Measurements from ENCODE around the gene LINC01488. TPM values are rescaled to one million over a fixed set of nuclear protein-coding genes. Genes with fewer than 3 reads are reported as not detected.

LINC01488 gene
- total RNA-seq, 1 experiment from 2014 or later = not detected

- no peak for DNase-seq
- Histone ChIP-seq H3K4me2 (no peak overlapping the region), H2AFZ (no peak overlapping the region), H3K9me2 (ENCODE audit: insufficient read depth) (no peaks in the 10 kb centered on the region), H3F3A (ENCODE audit: insufficient read depth, low read depth) (no peaks in the 10 kb centered on the region), H3K9me3 (ENCODE audit: insufficient read depth, low read depth) (no peaks in the 10 kb centered on the region), H3K27ac (no peak overlapping the region), H3K27me3 (ENCODE audit: insufficient read depth, low read depth) (no peaks in the 10 kb centered on the region), H3K4me3 (no peak overlapping the region), H3K4me1 (replicated peaks; ENCODE audit: insufficient read depth) (no peaks in the 10 kb centered on the region), H3K36me3 (ENCODE audit: low read depth) (no peaks in the 10 kb centered on the region), H3K79me2 (ENCODE audit: low read depth) (no peaks in the 10 kb centered on the region), H4K20me1 (ENCODE audit: insufficient read depth) (no peaks in the 10 kb centered on the region)
- BruUV-seq (replicated peaks) = no TSS peak
- CTCF ChIA-PET = no interaction called here
- POLR2A ChIA-PET (ENCODE audit: unreplicated experiment) = no interaction called here
- no peak for TF ChIP-seq EZH2 (IDR thresholded peaks at IDR 0.05; ENCODE audit: low read depth)
- no peak for TF ChIP-seq CTCF (conservative IDR thresholded peaks at IDR 0.05)
- intact Hi-C loops (cut with micrococcal nuclease; ENCODE audit: unreplicated experiment) = no loop called here
Measured at GRCh38 chr11:69472541-69473275, 8.8 kb upstream of the LINC01488 start.

GRCh38 chr11:69473276-69473845 is 8.1 kb upstream of the LINC01488 start:
- TF ChIP-seq CTCF (conservative IDR thresholded peaks at IDR 0.05) (no peak), EZH2 (IDR thresholded peaks at IDR 0.05; ENCODE audit: low read depth) (no peak)
- Histone ChIP-seq H3K27me3 (ENCODE audit: insufficient read depth, low read depth) (no peaks in the 10 kb centered on the region), H3K9me2 (ENCODE audit: insufficient read depth) (no peaks in the 10 kb centered on the region), H3K9me3 (ENCODE audit: insufficient read depth, low read depth) (no peaks in the 10 kb centered on the region), H3K36me3 (ENCODE audit: low read depth) (no peaks in the 10 kb centered on the region), H3K4me1 (replicated peaks; ENCODE audit: insufficient read depth) (no peaks in the 10 kb centered on the region), H3K4me3 (no peak overlapping the region), H2AFZ (no peak overlapping the region), H3F3A (ENCODE audit: insufficient read depth, low read depth) (no peaks in the 10 kb centered on the region), H3K79me2 (ENCODE audit: low read depth) (no peaks in the 10 kb centered on the region), H3K27ac (no peak overlapping the region), H4K20me1 (ENCODE audit: insufficient read depth) (no peaks in the 10 kb centered on the region), H3K4me2 (no peak overlapping the region)
- no peak for DNase-seq
- ChIA-PET POLR2A (ENCODE audit: unreplicated experiment) (no interaction called here), CTCF (no interaction called here)
- BruUV-seq (replicated peaks) = no TSS peak
- intact Hi-C loops (cut with micrococcal nuclease; ENCODE audit: unreplicated experiment) = no loop called here

- Histone ChIP-seq H3K9me2 (ENCODE audit: insufficient read depth) (no peaks in the 10 kb centered on the region), H3K4me2 (no peak overlapping the region), H3K4me1 (replicated peaks; ENCODE audit: insufficient read depth) (peaks cover 4% of the 10 kb centered on the region; the same call in 1 of the 2 replicates), H3K4me3 (no peak overlapping the region), H3K27ac (no peak overlapping the region), H3K79me2 (ENCODE audit: low read depth) (no peaks in the 10 kb centered on the region), H2AFZ (no peak overlapping the region), H3F3A (ENCODE audit: insufficient read depth, low read depth) (peaks cover 6% of the 10 kb centered on the region; the same call in 1 of the 2 replicates), H4K20me1 (ENCODE audit: insufficient read depth) (no peaks in the 10 kb centered on the region), H3K27me3 (ENCODE audit: insufficient read depth, low read depth) (no peaks in the 10 kb centered on the region), H3K36me3 (ENCODE audit: low read depth) (no peaks in the 10 kb centered on the region), H3K9me3 (ENCODE audit: insufficient read depth, low read depth) (no peaks in the 10 kb centered on the region)
- no TSS peak for BruUV-seq (replicated peaks)
- intact Hi-C loops (cut with micrococcal nuclease; ENCODE audit: unreplicated experiment) = no loop called here
- DNase-seq = no peak
- ChIA-PET POLR2A (ENCODE audit: unreplicated experiment) (no interaction called here), CTCF (no interaction called here)
- TF ChIP-seq CTCF (conservative IDR thresholded peaks at IDR 0.05) (no peak), EZH2 (IDR thresholded peaks at IDR 0.05; ENCODE audit: low read depth) (no peak)
Measured at GRCh38 chr11:69474736-69475135, 6.7 kb upstream of the LINC01488 start.

All from PC-9 (cell line).